Liver (tissue), 9 donors: ENCODE results near the gene PHIP. TPM values are rescaled to one million over a fixed set of nuclear protein-coding genes. Genes with fewer than 3 reads are reported as not detected.

ENCODE experiments used
- DNase-seq: peaks from one replicate; pipeline ENCODE4 v3.0.0-alpha.2; 2017; ENCODE audit warnings: low spot score
- H3K27ac ChIP-seq, 2 donors: one replicate each; pipeline ENCODE4 v1.7.0; 2013; ENCODE audit warnings: inconsistent platforms in 2 of 2, low read length in 2 of 2, control low read depth in 1 of 2, low read depth in 1 of 2, mild to moderate bottlenecking in 1 of 2
- H3K27me3 ChIP-seq, 4 donors: one replicate each; pipeline versions ENCODE4 v1.6.1 to v1.7.0; 2013; ENCODE audit warnings: low read length in 3 of 4, inconsistent platforms in 1 of 4, mild to moderate bottlenecking in 1 of 4, moderate library complexity in 1 of 4; ENCODE audit not compliant: control insufficient read depth in 4 of 4, insufficient read depth in 4 of 4
- H3K36me3 ChIP-seq, 4 donors: one replicate each; pipeline versions ENCODE4 v1.6.1 to v1.7.0; 2013; ENCODE audit warnings: low read length in 3 of 4, mild to moderate bottlenecking in 3 of 4, low read depth in 1 of 4, moderate library complexity in 1 of 4; ENCODE audit not compliant: control insufficient read depth in 4 of 4, insufficient read depth in 3 of 4
- H3K4me1 ChIP-seq, 4 donors: one replicate each; pipeline versions ENCODE4 v1.6.1 to v1.7.0; 2013; ENCODE audit warnings: low read length in 3 of 4, mild to moderate bottlenecking in 3 of 4, moderate library complexity in 1 of 4; ENCODE audit not compliant: control insufficient read depth in 4 of 4, insufficient read depth in 4 of 4
- H3K4me3 ChIP-seq, 3 donors: one replicate each; pipeline versions ENCODE4 v1.6.1 to v1.7.0; 2013; ENCODE audit warnings: low read length in 3 of 3, control low read depth in 1 of 3, low read depth in 1 of 3, mild to moderate bottlenecking in 1 of 3
- H3K9ac ChIP-seq, 2 donors: one replicate each; pipeline ENCODE4 v1.7.0; 2013; ENCODE audit warnings: low read length in 2 of 2, mild to moderate bottlenecking in 2 of 2, moderate library complexity in 2 of 2, control low read depth in 1 of 2, low read depth in 1 of 2
- H3K9me3 ChIP-seq, 4 donors: one replicate each; pipeline versions ENCODE4 v1.6.1 to v1.7.0; 2013; ENCODE audit warnings: low read length in 3 of 4; ENCODE audit not compliant: control insufficient read depth in 4 of 4
- ATF3 ChIP-seq: IDR thresholded peaks from 2 replicates; pipeline ENCODE4 v1.6.1; 2016; ENCODE audit warnings: antibody characterized with exemption
- CTCF ChIP-seq: fragments of 150-350 bp; IDR thresholded peaks from 2 replicates; pipeline ENCODE4 v1.5.1; 2017; ENCODE audit warnings: improper control_type of control experiment, low read depth, low read length; ENCODE audit not compliant: missing input control
- EGR1 ChIP-seq, 2 donors: IDR thresholded peaks; 2 replicates each; pipeline ENCODE4 v1.6.1; 2016 to 2018; ENCODE audit warnings: antibody characterized with exemption in 2 of 2, low read depth in 2 of 2
- FOXA1 ChIP-seq: IDR thresholded peaks from 2 replicates; pipeline ENCODE4 v1.6.1; 2016; ENCODE audit warnings: antibody characterized with exemption
- FOXA2 ChIP-seq: IDR thresholded peaks from 2 replicates; pipeline ENCODE4 v1.6.1; 2016; ENCODE audit warnings: antibody characterized with exemption
- GABPA ChIP-seq, 2 donors: IDR thresholded peaks in 1 of 2; conservative IDR thresholded peaks in 1 of 2; 2 replicates each; pipeline ENCODE4 v1.6.1; 2016; ENCODE audit warnings: antibody characterized with exemption in 2 of 2, mild to moderate bottlenecking in 1 of 2, moderate library complexity in 1 of 2
- HNF4A ChIP-seq, 2 donors: conservative IDR thresholded peaks; 2 replicates each; pipeline ENCODE4 v1.6.1; 2016; ENCODE audit warnings: antibody characterized with exemption in 2 of 2, mild to moderate bottlenecking in 2 of 2
- HNF4G ChIP-seq: IDR thresholded peaks from 2 replicates; pipeline ENCODE4 v1.6.1; 2016; ENCODE audit warnings: antibody characterized with exemption
- JUND ChIP-seq, 2 donors: IDR thresholded peaks; 2 replicates each; pipeline ENCODE4 v1.6.1; 2016; ENCODE audit warnings: antibody characterized with exemption in 2 of 2
- MAX ChIP-seq: IDR thresholded peaks from 2 replicates; pipeline ENCODE4 v1.6.1; 2016; ENCODE audit warnings: antibody characterized with exemption
- NR2F2 ChIP-seq: IDR thresholded peaks from 2 replicates; pipeline ENCODE4 v1.6.1; 2016; ENCODE audit warnings: antibody characterized with exemption
- RAD21 ChIP-seq, 2 donors: IDR thresholded peaks; 2 replicates each; pipeline ENCODE4 v1.6.1; 2016; ENCODE audit warnings: antibody characterized with exemption in 2 of 2, mild to moderate bottlenecking in 2 of 2
- REST ChIP-seq: IDR thresholded peaks from 2 replicates; pipeline ENCODE4 v1.6.1; 2016; ENCODE audit warnings: antibody characterized with exemption, mild to moderate bottlenecking
- RXRA ChIP-seq, 2 donors: IDR thresholded peaks; 2 replicates each; pipeline ENCODE4 v1.6.1; 2017 to 2018; ENCODE audit warnings: antibody characterized with exemption in 2 of 2, mild to moderate bottlenecking in 1 of 2
- SP1 ChIP-seq: IDR thresholded peaks from 2 replicates; pipeline ENCODE4 v1.6.1; 2018; ENCODE audit warnings: antibody characterized with exemption, mild to moderate bottlenecking
- TAF1 ChIP-seq: conservative IDR thresholded peaks from 2 replicates; pipeline ENCODE4 v1.6.1; 2016; ENCODE audit warnings: antibody characterized with exemption, mild to moderate bottlenecking
- YY1 ChIP-seq: IDR thresholded peaks from 2 replicates; pipeline ENCODE4 v1.6.1; 2016; ENCODE audit warnings: antibody characterized with exemption, mild to moderate bottlenecking
- ZBTB33 ChIP-seq: IDR thresholded peaks from 2 replicates; pipeline ENCODE4 v1.6.1; 2016; ENCODE audit warnings: antibody characterized with exemption
- WGBS: extraction: QIAGEN DNeasy Blood & Tissue Kit; methylation state at CpG from one replicate; pipeline ENCODE4 v1.1.7; 2013; 5-methylcytosine and 5-hydroxymethylcytosine counted together
- polyA plus RNA-seq, 2 donors: library from polyadenylated mRNA; stranded (reverse) in 1 of 2; unstranded in 1 of 2; fragments of 200-250 nt in 1 of 2; fragments of >200 nt in 1 of 2; fragmentation: Nextera tagmentation in 1 of 2; extraction: Ambion mirVana in 1 of 2; gene quantifications; one replicate each; pipeline versions ENCODE4 v1.2.1 to v1.2.3, GENCODE V29; 2013 to 2015
- total RNA-seq, 2 donors: library from RNA; depleted of rRNA; stranded (reverse); fragments of >200 nt; gene quantifications; one replicate each; pipeline ENCODE4 v1.2.3, GENCODE V29; 2014
- donor health status: healthy.
- donor health status: healthy.
- donor health status: healthy.
- donor health status: healthy.
- donor health status: healthy.

Gene PHIP
- total and polyA plus RNA-seq, 4 donors, result 1.6 to 22.4 (median 9.4) TPM

GRCh38 chr6:79028641-79029314, 49.3 kb downstream of the PHIP start:
- Histone ChIP-seq H3K4me1 (no peaks in the 10 kb centered on the region), H3K27me3 (no peaks in the 10 kb centered on the region), H3K4me3 (no peak overlapping the region), H3K9ac (no peak overlapping the region), H3K36me3 (peaks cover 0 to 15% (median 6%) of the 10 kb centered on the region in 4 donors), H3K9me3 (no peaks in the 10 kb centered on the region), H3K27ac (no peak overlapping the region)
- WGBS, result 97% methylated on average over 1 of the region's 1 CpG
- no peak for TF ChIP-seq MAX
- no peak for TF ChIP-seq HNF4G
- no peak for TF ChIP-seq NR2F2
- TF ChIP-seq FOXA2, result no peak
- no peak for TF ChIP-seq ATF3
- no peak for TF ChIP-seq HNF4A (conservative IDR thresholded peaks at IDR 0.05)
- TF ChIP-seq SP1, result no peak
- no peak for TF ChIP-seq FOXA1
- no peak for TF ChIP-seq JUND (IDR thresholded peaks at IDR 0.05)
- TF ChIP-seq CTCF, result no peak
- TF ChIP-seq RAD21 (IDR thresholded peaks at IDR 0.05), result no peak
- no peak for TF ChIP-seq ZBTB33
- TF ChIP-seq YY1, result no peak
- no peak for TF ChIP-seq EGR1 (IDR thresholded peaks at IDR 0.05; ENCODE audit: low read depth in 2 of 2)
- no peak for TF ChIP-seq TAF1
- TF ChIP-seq RXRA (IDR thresholded peaks at IDR 0.05), result no peak
- TF ChIP-seq REST, result no peak
- no peak for TF ChIP-seq GABPA (IDR thresholded peaks at IDR 0.05 in 1 of 2, conservative IDR thresholded peaks at IDR 0.05 in 1 of 2)
- no peak for DNase-seq
